Inferior parietal cortex (tissue), 1 donor: ENCODE results near the gene TPRN.
A peak's percentile ranks its signal among the peaks of the same experiment; 100 is the strongest.
"Not testable (repeated sequence)": the region's sequence is repeated elsewhere in the genome, so short reads cannot be mapped to it uniquely, and the experiment has no call there.

Experiments used
- DNase-seq: peaks from one replicate; pipeline ENCODE4 v3.0.0-alpha.2; 2016; ENCODE audit errors: extremely low spot score

Gene TPRN

DNA sequence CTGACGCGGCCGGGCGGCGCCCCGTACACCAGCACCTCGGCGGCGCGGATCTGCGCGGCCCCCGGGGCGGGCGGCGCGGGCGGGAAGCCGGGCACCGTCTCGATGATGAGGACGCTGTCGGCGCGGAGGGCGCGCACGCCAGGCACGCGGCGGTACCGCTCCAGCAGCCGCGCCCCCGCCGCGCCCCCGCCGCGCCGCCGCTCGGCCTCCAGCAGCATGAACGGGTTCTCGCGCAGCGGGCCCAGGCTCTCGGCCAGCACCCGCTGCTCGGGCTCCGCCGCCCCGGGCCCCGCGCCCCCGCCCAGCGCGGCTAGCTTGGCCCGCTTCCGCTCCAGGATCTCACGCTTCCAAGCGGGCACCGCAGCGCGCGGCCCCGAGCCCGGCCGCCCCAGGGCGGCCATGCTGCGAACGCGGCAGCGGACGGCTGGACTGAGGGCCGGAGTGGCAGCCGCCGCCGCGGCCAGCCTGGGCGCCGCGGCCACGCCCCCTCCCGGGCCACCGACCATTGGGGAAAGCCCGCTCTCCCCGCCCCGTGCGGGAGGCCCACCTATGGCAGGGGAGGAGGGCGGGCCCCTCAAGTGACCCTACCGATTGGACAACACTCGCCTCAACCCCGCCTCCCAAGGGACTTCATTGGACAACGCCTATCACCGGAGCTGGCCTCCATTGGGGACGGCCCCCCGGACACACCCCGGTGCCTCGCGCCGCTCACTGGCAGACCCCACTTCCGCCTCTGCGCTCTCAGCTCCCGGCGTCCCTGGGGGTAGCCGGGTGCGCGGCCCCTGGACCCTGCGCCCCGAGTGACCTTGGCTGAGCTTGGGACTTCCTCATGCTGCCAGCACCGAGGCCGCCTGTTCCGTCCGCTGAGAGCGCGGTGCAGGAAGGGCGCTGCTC is at the start of gene TPRN:
Gene TPRN (minus strand): TSS at position 431 of the 894 bp plus-strand sequence. CDS start 30 bp downstream, at position 401.
- DNase-seq: peak; percentile 98

DNA sequence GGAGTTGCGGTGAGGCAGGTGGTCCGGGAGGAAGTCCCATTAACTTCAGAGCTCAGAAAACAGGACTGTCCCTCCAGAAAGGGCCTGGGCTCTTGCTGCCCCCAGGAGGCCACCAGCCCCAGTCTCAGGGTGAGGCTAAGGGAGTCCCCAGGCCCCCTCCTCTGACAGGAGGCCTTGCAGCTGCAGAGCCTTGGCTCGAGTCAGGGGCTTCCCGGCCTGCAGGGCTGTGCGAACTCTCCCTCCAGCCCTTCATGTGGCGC is 47.3 kb upstream of the TPRN start:
- no peak for DNase-seq

- DNase-seq: no peak
Observed at GRCh38 chr9:137247135-137247915, 46.8 kb upstream of the TPRN start.

DNA sequence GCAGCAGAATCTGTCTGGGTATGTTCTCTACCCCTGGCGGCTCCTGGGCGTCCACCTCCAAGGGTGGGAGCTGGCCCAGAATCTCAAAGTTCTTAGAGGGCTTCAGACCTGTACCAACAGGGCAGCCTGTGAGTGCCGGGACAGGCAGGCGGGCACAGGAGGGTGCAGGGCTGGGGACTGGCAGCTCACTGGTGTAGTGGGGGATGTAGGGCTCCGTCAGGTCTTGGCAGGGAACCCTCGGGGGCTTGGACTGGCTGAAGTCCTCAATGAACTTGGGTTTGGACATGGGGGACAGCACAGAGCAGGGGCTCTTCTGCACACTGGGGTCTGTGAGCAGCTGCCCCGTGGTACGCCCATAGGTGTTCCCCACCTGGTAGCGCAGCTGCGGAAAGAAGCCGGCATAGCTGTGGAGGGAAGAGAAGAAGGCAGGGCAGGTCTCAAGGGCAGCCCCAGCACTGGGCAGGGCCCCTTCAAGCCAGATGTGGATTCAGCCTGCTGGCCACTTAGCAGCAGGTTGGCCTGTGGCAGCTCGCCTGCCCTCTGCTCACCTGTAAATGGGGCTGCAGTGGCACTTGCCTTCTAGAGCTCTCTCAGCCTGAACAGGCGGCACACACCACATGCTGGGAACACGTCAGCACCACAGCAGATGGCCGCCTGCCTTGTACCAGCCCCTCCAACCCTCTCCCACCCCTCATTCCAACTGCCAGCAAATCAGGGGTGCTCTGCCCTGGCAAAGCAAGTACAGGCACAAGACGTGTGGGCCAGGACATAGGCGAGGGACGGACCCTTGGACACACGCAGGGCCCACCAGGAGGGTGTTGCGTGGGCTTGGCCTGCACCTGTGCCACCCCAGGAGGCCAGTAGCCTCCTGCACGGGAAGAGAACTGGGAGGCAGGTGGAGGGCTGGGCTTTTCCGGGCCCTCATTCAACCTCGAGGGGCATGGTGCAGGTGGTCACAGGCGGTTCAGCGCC is 45.2 kb upstream of the TPRN start:
- DNase-seq: no peak

DNA sequence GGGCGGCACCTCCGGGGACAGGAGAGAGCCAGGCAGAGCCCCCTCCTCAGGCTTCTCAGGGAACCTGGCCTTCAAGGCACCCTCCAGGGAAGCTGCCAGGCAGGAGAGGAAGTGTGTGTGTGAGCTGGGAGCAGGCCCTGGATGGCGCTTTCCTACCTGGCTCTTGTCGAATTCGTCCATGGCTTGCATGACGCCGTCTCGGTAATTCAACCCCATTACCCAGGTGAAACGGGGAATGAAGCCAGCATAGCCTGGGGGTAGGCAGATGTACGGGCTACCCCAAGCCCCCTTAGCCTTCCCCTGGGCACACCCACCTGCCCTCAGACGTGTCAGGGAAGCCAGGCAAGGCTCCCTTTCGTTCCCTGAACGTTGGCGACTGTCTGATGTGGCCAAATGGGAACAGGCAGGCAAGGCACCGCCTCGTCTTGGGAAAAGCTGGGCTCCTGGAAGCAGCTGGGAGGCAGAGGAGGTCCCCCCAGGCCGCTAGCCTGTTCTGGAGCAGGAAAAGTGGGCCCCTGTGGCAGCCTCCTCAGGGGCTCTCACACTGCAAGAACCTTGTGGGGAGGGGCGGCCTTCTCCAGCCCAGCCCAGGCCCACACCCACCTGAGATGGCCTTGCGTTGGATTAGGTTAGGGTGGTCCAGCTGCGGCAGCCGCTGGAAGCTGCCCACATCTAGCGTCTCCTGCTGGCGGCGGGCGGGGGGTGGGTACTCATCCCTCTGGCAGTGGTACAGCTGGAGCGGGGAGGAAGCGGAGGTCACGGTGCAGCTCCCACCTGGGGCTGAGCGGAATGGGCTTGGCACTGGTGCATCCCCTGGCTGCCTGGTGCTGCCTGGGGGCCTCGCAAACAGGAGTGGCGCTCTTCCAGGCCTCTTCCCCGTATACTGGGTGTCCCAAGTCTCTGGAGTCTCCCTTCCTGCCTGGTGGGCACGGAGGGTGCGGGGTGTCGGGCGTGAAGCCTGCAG is 44.2 kb upstream of the TPRN start:
- no peak for DNase-seq

DNA sequence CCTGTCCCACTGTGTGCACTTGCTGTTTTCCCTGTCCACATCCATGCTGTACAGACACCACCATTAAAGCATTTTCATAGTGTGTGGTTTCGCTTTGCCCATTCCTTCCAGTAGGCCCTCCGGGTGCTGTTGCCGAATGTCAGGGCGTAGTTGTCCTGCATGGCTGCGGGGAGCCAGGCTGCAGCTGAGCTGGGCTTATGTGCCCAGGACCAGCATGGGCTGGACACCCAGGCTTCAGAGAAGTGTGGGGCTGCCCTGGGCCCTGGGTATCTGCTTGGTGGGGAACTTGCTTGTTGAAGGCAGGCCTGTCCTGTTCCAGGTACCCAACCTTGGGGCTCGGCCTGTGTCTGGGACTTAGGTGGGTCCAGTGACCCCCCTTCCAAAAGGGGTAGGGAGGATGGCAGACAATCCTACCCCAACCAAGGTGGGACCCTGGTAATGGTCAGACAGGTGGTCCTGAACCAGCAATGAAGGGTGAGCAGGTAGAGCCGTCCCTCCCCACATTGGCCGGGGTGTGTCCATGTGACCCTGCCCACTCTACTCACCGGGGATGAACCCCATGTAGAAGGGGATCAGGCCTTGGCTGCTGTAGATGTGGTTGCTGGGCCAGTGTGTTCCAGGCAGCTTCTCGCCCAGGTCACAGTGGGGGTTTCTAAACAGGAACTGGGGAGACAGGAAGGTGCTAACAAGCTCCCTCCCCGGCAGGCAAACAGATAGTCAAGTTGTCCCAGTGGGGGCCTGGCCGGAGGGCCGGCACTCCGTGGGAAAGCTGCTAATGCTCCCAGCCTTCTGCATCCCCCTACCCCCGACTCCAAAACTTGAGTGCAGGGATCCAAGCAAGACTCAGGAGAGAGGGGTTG is 43.3 kb upstream of the TPRN start:
- DNase-seq: no peak

- not testable (repeated sequence) for DNase-seq
Observed at GRCh38 chr9:137243266-137243625, 42.7 kb upstream of the TPRN start.

DNA sequence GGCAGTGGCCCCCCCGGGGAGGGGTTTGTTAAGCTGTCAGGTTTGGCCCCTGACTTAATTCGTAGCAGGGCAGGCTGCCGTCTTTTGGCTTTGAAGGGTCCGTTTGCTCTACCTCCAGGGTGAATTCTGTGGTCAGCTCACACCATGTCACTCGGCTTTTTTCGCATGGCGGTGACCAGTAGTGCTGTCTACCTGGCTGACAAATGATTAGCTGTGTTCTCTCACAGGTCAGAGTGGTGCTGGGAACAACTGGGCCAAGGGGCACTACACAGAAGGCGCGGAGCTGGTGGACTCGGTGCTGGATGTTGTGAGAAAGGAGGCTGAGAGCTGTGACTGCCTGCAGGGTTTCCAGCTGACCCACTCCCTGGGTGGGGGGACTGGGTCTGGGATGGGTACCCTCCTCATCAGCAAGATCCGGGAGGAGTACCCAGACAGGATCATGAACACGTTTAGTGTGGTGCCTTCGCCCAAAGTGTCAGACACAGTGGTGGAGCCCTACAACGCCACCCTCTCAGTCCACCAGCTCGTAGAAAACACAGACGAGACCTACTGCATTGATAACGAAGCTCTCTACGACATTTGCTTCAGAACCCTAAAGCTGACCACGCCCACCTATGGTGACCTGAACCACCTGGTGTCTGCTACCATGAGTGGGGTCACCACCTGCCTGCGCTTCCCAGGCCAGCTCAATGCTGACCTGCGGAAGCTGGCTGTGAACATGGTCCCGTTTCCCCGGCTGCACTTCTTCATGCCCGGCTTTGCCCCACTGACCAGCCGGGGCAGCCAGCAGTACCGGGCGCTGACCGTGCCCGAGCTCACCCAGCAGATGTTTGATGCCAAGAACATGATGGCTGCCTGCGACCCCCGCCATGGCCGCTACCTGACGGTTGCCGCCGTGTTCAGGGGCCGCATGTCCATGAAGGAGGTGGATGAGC is 42.0 kb upstream of the TPRN start:
- DNase-seq: no peak

DNA sequence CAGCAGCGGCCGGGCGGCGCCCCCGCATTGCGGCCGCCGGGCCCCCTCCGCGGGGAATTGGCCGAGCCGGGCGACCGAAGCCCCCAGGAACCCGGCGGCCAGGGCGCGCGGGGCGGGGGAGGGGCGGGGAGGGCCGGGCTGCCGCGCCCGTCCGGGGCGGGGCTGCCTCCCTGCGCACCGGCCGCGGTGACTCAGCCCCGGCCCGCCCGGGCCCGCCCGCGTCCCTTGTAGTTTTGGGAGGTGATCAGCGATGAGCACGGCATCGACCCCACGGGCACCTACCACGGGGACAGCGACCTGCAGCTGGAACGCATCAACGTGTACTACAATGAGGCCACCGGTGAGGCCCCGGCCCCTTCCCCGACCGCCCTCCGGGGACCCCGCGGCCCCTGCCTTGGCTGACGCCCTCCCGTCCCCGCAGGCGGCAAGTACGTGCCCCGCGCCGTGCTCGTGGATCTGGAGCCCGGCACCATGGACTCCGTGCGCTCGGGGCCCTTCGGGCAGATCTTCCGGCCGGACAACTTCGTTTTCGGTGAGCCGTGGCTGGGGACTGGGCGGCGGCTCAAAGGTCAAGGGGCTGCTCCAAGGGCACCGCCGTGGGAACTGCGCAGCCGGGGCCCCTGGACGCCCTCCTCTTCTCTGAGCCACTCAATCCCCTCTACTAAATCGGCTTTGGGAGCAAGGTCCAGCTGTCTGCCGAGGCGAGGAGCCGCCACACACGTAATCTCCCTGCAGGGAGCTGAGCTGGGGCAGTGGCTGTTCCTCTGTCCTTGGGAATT is 41.1 kb upstream of the TPRN start:
- DNase-seq: no peak

DNA sequence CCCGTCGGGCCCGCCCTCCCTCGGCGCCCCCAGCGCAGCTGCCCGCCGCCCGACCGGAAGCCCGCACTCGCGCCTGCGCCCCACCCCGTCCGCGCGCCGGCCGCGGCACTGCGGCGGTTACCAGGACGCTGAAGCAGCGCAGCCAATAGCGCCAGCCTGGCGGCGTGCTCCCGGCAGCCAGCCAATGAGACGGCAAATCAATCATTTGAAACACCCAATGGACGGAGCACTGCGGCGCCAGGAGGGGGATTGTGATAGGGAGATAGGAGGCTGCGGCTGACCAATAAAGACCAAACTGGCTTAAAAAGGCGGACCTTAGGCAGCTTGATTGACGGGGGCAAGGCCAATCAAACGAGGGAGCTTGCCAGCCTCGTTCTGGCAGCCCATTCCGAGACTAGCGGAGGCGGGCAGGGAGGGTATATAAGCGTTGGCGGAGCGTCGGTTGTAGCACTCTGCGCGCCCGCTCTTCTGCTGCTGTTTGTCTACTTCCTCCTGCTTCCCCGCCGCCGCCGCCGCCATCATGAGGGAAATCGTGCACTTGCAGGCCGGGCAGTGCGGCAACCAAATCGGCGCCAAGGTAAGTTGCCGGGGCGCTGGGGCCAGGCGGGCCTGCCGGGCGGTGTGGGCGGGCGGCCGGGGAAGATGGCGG is 40.4 kb upstream of the TPRN start, which contains the start of gene TUBB4B:
Gene TUBB4B (plus strand): TSS at position 447 of the 649 bp plus-strand sequence. CDS start 74 bp downstream, at position 521.
- DNase-seq: peak; percentile 100

DNA sequence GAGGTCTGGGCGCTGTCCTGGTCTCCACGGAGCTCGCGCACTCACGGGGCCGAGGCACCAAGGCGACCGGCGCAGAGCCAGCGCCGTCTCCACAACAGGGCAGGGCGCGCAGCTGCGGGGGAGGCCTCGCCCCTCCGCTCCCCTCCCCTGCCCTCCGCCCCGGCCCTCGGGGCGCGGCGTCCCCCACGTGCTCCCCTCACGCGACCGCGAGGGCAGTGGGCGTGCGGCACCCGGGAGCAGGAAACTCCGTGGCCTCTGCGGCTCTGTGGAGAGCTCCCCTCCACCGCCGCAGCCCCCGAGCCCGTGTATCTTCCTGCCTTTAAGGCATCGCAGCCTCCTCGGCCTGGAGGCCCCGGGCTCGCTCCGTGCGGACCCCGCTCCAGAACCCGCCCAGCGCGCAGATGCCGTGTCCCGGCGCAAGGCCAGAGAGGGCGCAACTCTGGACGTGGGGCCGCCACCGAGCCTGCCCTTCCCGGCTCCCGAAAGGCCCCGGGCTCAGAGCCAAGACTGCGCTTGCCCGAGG is 39.8 kb upstream of the TPRN start:
- DNase-seq: peak; percentile 64

DNA sequence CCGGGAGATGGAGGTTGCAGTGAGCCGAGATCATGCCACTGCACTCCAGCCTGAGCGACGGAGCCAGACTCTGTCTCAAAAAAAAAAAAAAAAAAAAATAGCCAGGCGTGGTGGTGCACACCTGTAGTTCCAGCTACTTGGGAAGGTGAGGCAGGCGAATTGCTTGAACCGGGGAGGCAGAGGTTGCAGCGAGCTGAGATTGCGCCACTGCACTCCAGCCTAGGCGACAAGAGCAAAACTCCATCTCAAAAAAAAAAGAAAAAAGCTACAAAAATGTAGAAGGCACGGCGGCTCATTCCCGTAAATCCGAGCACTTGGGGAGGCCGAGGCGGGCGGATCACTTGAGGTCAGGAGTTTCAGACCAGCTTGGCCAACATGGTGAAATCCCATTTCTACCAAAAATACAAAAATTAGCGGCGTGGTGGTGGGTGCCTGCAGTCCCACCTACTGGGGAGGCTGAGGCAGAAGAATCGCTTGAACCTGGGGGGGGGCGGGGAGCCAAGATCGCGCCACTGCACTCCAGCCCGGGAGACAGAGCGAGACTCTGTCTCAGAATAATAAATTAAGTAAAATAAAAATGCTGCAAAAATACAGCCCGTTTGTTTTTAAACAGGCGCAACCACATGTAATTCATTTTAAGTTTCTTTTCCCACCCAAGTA is 39.1 kb upstream of the TPRN start:
- DNase-seq: not testable (repeated sequence)

- peak; percentile 58 for DNase-seq
Observed at GRCh38 chr9:137237759-137238726, 37.5 kb upstream of the TPRN start.

GRCh38 chr9:137236936-137237421 is 36.4 kb upstream of the TPRN start:
- DNase-seq: no peak
